Heart left ventricle (tissue), 16 donors: ENCODE measurements around the gene NINJ2. TPM values are rescaled to one million over a fixed set of nuclear protein-coding genes. Genes with fewer than 3 reads are reported as not detected.
A peak's percentile ranks its signal among the peaks of the same experiment; 100 is the strongest.

Source experiments
- ATAC-seq, 4 donors: fragments of 200-7000 bp; cut with Tn5 transposase; one replicate each; pipeline ENCODE4 v1.9.1; 2020 to 2022; ENCODE audit warnings: moderate library complexity in 4 of 4, mild to moderate bottlenecking in 3 of 4, moderate number of reproducible peaks in 1 of 4
- DNase-seq, 5 donors: peaks; one replicate each; pipeline ENCODE4 v3.0.0-alpha.2; 2020
- H3K27ac ChIP-seq, 12 donors: fragments of 200-600 bp; sonication (generic) in 4 of 12; one replicate each; pipeline versions ENCODE4 v1.5.0 to v1.8.0; 2016 to 2022; ENCODE audit warnings: mild to moderate bottlenecking in 2 of 12
- H3K27me3 ChIP-seq, 9 donors: fragments of 200-600 bp; sonication (generic) in 2 of 9; one replicate each; pipeline versions ENCODE4 v1.5.1 to v1.8.0; 2016 to 2022; ENCODE audit warnings: mild to moderate bottlenecking in 3 of 9
- H3K36me3 ChIP-seq, 9 donors: fragments of 200-600 bp; sonication (generic) in 2 of 9; one replicate each; pipeline versions ENCODE4 v1.5.0 to v1.8.0; 2018 to 2022; ENCODE audit warnings: mild to moderate bottlenecking in 2 of 9
- H3K4me1 ChIP-seq, 12 donors: fragments of 200-600 bp; sonication (generic) in 4 of 12; one replicate each; pipeline versions ENCODE4 v1.5.0 to v1.8.0; 2016 to 2022; ENCODE audit warnings: mild to moderate bottlenecking in 3 of 12
- H3K4me3 ChIP-seq, 12 donors: fragments of 200-600 bp; sonication (generic) in 4 of 12; one replicate each; pipeline versions ENCODE4 v1.5.0 to v1.8.0; 2017 to 2022; ENCODE audit warnings: mild to moderate bottlenecking in 9 of 12, moderate library complexity in 4 of 12
- H3K9me3 ChIP-seq, 12 donors: fragments of 200-600 bp; sonication (generic) in 4 of 12; one replicate each; pipeline versions ENCODE4 v1.5.0 to v1.8.0; 2016 to 2022; ENCODE audit warnings: mild to moderate bottlenecking in 1 of 12
- POLR2A ChIP-seq, 2 donors: fragments of 450-650 bp; IDR thresholded peaks; one replicate each; pipeline ENCODE4 v1.6.1; 2017; ENCODE audit warnings: antibody characterized with exemption in 2 of 2, mild to moderate bottlenecking in 2 of 2, moderate library complexity in 2 of 2
- WGBS, 4 donors: extraction: QIAGEN DNeasy Blood & Tissue Kit in 2 of 4; methylation state at CpG; one replicate each; pipeline versions ENCODE4 v1.1.5 to v1.1.7; 2013 to 2018; 5-methylcytosine and 5-hydroxymethylcytosine counted together
- intact Hi-C, 10 donors: fragments of 100-400 bp; cut with DNase I; formaldehyde crosslinking; loops; one replicate each; pipeline versions ENCODE4 v1.11.1 to v1.14.2; 2022
- polyA plus RNA-seq, 2 donors: library from polyadenylated mRNA; stranded (reverse); fragments of 200-250 nt; gene quantifications; one replicate each; pipeline ENCODE4 v1.2.3, GENCODE V29; 2013
- total RNA-seq, 9 donors: library from RNA; depleted of rRNA in 2 of 9; stranded (reverse); fragments of >200 nt in 2 of 9; fragmentation: NEBNext Ultra II Directional in 3 of 9; extraction: Animal tissue kit (Norgen Biotek cat#: 25700) in 3 of 9; gene quantifications; one replicate each; pipeline versions ENCODE4 v1.1.0 to v1.2.4, GENCODE V29; 2016 to 2023
- TF ChIP-seq, protein P1 (sequence below), 12 donors: fragments of 200-600 bp; sonication (generic) in 4 of 12; IDR thresholded peaks; one replicate each; pipeline versions ENCODE4 v1.5.0 to v1.8.0; 2018 to 2022; ENCODE audit warnings: antibody characterized with exemption in 12 of 12, mild to moderate bottlenecking in 5 of 12
- donor health status: ischemic (EF 13 %, LVEDD 7.1; RV severe dilation, severe dysfunction).
- donor health status: healthy with polysubstance abuse.
- donor health status: DM: no; HTN: yes; CAD: no.
- donor health status: DM: no; HTN: no; CAD: no.
- donor health status: ischemic (EF 25% LVEDD 6.9; RV normal size, moderate dysfunction).
- donor health status: ischemic (EF 25% LVEDD 5.7; RV mildly dilated, moderate dysfunction).
- donor health status: healthy.
- donor health status: DM: yes; HTN: yes; CAD: no.
- donor health status: ischemic (EF 35%, LVEDD 5.7; RV mildly dilated, moderate dysfunction).
- donor health status: nonischemic (EF 11% LVEDD 7.7; RV severe dilation, severe dysfunction).
- donor health status: DM: yes; HTN: yes; CAD: no.
- donor health status: PGD.
- donor health status: ischemic (EF 29% LVEDD 5.4; RV normal size, mild dysfunction).
- donor health status: nonischemic (EF 23%, LVEDD 6.1; RV moderate dilation, normal function).

Gene NINJ2
- total and polyA plus RNA-seq, 11 donors: 2.8 to 15.0 (median 5.2) TPM

GRCh38 chr12:644818-645552, 18.3 kb downstream of the NINJ2 start:
- peaks cover 7 to 70% (median 49%) of the 10 kb centered on the region in 12 donors for H3K4me1 ChIP-seq

GRCh38 chr12:644303-644639, 19.0 kb downstream of the NINJ2 start:
- ATAC-seq (no peak), DNase-seq (no peak)
- no peaks in the 10 kb centered on the region for H3K9me3 ChIP-seq
- H3K4me3 ChIP-seq: peak overlapping the region in 1 of 12 donors; percentile 82
- intact Hi-C loops: loop anchor here (2.0 to 10.0 kb wide), 11 partner anchors 13 to 171 kb away; partner anchors contain the start of gene WNK1 (in 2 of the 10)
- peak overlapping the region; percentile 93 to 100 (median 99) for H3K27ac ChIP-seq
- WGBS, 4 donors: 89 to 91% (median 90%) methylated on average over 6 of the region's 6 CpGs
- H3K36me3 ChIP-seq: peaks cover 0 to 6% (median 0%) of the 10 kb centered on the region in 9 donors
- no peaks in the 10 kb centered on the region for H3K27me3 ChIP-seq
- TF ChIP-seq, protein P1, sequence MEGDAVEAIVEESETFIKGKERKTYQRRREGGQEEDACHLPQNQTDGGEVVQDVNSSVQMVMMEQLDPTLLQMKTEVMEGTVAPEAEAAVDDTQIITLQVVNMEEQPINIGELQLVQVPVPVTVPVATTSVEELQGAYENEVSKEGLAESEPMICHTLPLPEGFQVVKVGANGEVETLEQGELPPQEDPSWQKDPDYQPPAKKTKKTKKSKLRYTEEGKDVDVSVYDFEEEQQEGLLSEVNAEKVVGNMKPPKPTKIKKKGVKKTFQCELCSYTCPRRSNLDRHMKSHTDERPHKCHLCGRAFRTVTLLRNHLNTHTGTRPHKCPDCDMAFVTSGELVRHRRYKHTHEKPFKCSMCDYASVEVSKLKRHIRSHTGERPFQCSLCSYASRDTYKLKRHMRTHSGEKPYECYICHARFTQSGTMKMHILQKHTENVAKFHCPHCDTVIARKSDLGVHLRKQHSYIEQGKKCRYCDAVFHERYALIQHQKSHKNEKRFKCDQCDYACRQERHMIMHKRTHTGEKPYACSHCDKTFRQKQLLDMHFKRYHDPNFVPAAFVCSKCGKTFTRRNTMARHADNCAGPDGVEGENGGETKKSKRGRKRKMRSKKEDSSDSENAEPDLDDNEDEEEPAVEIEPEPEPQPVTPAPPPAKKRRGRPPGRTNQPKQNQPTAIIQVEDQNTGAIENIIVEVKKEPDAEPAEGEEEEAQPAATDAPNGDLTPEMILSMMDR (IDR thresholded peaks at IDR 0.05): no peak
- no peak for TF ChIP-seq POLR2A (IDR thresholded peaks at IDR 0.05)
- peaks cover 7 to 77% (median 52%) of the 10 kb centered on the region in 12 donors for H3K4me1 ChIP-seq

More at GRCh38 chr12:644818-645552, 18.3 kb downstream of the NINJ2 start:
- Histone ChIP-seq H3K4me3 (no peak overlapping the region), H3K27me3 (no peaks in the 10 kb centered on the region), H3K27ac (peak overlapping the region; percentile 93 to 100 (median 99)), H3K9me3 (no peaks in the 10 kb centered on the region), H3K36me3 (peaks cover 0 to 6% (median 0%) of the 10 kb centered on the region in 9 donors)
- ATAC-seq: no peak
- TF ChIP-seq POLR2A (IDR thresholded peaks at IDR 0.05): no peak
- TF ChIP-seq, protein P1 (IDR thresholded peaks at IDR 0.05): no peak
- 68 to 73% (median 70%) methylated on average over 6 of the region's 6 CpGs for WGBS, 4 donors
- peak in 1 of 5 donors; percentile 62 for DNase-seq
- intact Hi-C loops: loop anchor here (2.0 to 10.0 kb wide), 11 partner anchors 14 to 170 kb away; partner anchors contain the start of gene WNK1 (in 4 of the 10)

GRCh38 chr12:643475-644302, 19.6 kb downstream of the NINJ2 start:
- TF ChIP-seq POLR2A (IDR thresholded peaks at IDR 0.05): no peak
- TF ChIP-seq, protein P1 (IDR thresholded peaks at IDR 0.05): no peak
- peak in 4 of 5 donors; percentile 41 to 56 (median 56) for DNase-seq
- 38 to 66% (median 43%) methylated on average over 33 of the region's 33 CpGs for WGBS, 4 donors

More at GRCh38 chr12:643475-644302, 19.6 kb downstream of the NINJ2 start:
- intact Hi-C loops: loop anchor here (2.0 to 10.0 kb wide), 16 partner anchors 13 to 171 kb away; partner anchors contain the start of gene WNK1 (in 3 of the 10)
- no peaks in the 10 kb centered on the region for H3K27me3 ChIP-seq
- no peaks in the 10 kb centered on the region for H3K9me3 ChIP-seq
- H3K4me1 ChIP-seq: peaks cover 7 to 83% (median 54%) of the 10 kb centered on the region in 12 donors
- peak in 1 of 4 donors; percentile 0 for ATAC-seq
- peak overlapping the region; percentile 43 to 86 (median 74) for H3K4me3 ChIP-seq
- H3K27ac ChIP-seq: peak overlapping the region; percentile 93 to 100 (median 99)
- peaks cover 0 to 6% (median 0%) of the 10 kb centered on the region in 9 donors for H3K36me3 ChIP-seq
